ENCODE results near the gene NPTX1.

Gene NPTX1

GRCh38 chr17:80454557-80455335 is 21.7 kb downstream of the NPTX1 start:
- TF ChIP-seq CTCF (IDR thresholded peaks at IDR 0.05; ENCODE audit: insufficient read depth, low read depth, low read length, missing control alignments), result no peak
- peak overlapping the region; percentile 78 for H3K4me3 ChIP-seq (ENCODE audit: low read length)
- DNase-seq (ENCODE audit: low read depth), result peak; percentile 96

- peak overlapping the region; percentile 78 for H3K4me3 ChIP-seq (ENCODE audit: low read length)
- DNase-seq (ENCODE audit: low read depth), result no peak
- TF ChIP-seq CTCF (IDR thresholded peaks at IDR 0.05; ENCODE audit: insufficient read depth, low read depth, low read length, missing control alignments), result no peak
These were observed 22.3 kb downstream of the NPTX1 start for GRCh38 chr17:80453998-80454556.

- peak; percentile 35 for DNase-seq (ENCODE audit: low read depth)
- no peak for TF ChIP-seq CTCF (IDR thresholded peaks at IDR 0.05; ENCODE audit: insufficient read depth, low read depth, low read length, missing control alignments)
- H3K4me3 ChIP-seq (ENCODE audit: low read length), result peak overlapping the region; percentile 78
These were observed 23.0 kb downstream of the NPTX1 start for GRCh38 chr17:80453126-80453997.

GRCh38 chr17:80452173-80452915 is 24.1 kb downstream of the NPTX1 start:
- DNase-seq (ENCODE audit: low read depth), result no peak
- H3K4me3 ChIP-seq (ENCODE audit: low read length), result no peak overlapping the region
- no peak for TF ChIP-seq CTCF (IDR thresholded peaks at IDR 0.05; ENCODE audit: insufficient read depth, low read depth, low read length, missing control alignments)

- no peak overlapping the region for H3K4me3 ChIP-seq (ENCODE audit: low read length)
- DNase-seq (ENCODE audit: low read depth), result no peak
- TF ChIP-seq CTCF (IDR thresholded peaks at IDR 0.05; ENCODE audit: insufficient read depth, low read depth, low read length, missing control alignments), result no peak
These were observed 25.2 kb downstream of the NPTX1 start for GRCh38 chr17:80451104-80451775.

All from epithelial cell of esophagus (primary cell).